ENCODE data around the gene EED.

The EED gene

GRCh38 chr11:86244522-86245368 is at the start of gene EED:
Gene EED (plus strand): TSS chr11:86244753. CDS start chr11:86245230, 477 bp downstream.
- peaks cover 24% of the 10 kb centered on the region for H3K4me1 Mint-ChIP-seq
- H3K27ac Mint-ChIP-seq (ENCODE audit: low read depth): no peak within 1 kb of the TSS
- ATAC-seq (replicated peaks; ENCODE audit: extremely low read depth, poor library complexity, severe bottlenecking): peak; percentile 75
- H3K27me3 Mint-ChIP-seq: no peaks in the 10 kb centered on the region
- DNase-seq (ENCODE audit: low spot score in 2 of 2): peak; percentile 83 to 86
- H3K9me3 Mint-ChIP-seq: no peaks in the 10 kb centered on the region
- no peak within 1 kb of the TSS for H3K4me3 Mint-ChIP-seq
- no peaks in the 10 kb centered on the region for H3K36me3 Mint-ChIP-seq (ENCODE audit: insufficient read depth)

GRCh38 chr11:86194998-86195397 is 49.6 kb upstream of the EED start:
- H3K27me3 Mint-ChIP-seq: no peaks in the 10 kb centered on the region
- no peak overlapping the region for H3K4me3 Mint-ChIP-seq
- DNase-seq (ENCODE audit: low spot score in 2 of 2) (no peak), ATAC-seq (replicated peaks; ENCODE audit: extremely low read depth, poor library complexity, severe bottlenecking) (no peak)
- no peak overlapping the region for H3K27ac Mint-ChIP-seq (ENCODE audit: low read depth)
- H3K9me3 Mint-ChIP-seq: no peaks in the 10 kb centered on the region
- H3K36me3 Mint-ChIP-seq (ENCODE audit: insufficient read depth): peaks cover 2% of the 10 kb centered on the region
- peaks cover 14% of the 10 kb centered on the region for H3K4me1 Mint-ChIP-seq

GRCh38 chr11:86196085-86196696 is 48.4 kb upstream of the EED start:
- Mint-ChIP-seq H3K4me1 (peaks cover 14% of the 10 kb centered on the region), H3K27ac (ENCODE audit: low read depth) (no peak overlapping the region), H3K36me3 (ENCODE audit: insufficient read depth) (no peaks in the 10 kb centered on the region), H3K9me3 (no peaks in the 10 kb centered on the region), H3K27me3 (no peaks in the 10 kb centered on the region), H3K4me3 (no peak overlapping the region)
- DNase-seq (ENCODE audit: low spot score in 2 of 2): no peak
- ATAC-seq (replicated peaks; ENCODE audit: extremely low read depth, poor library complexity, severe bottlenecking): no peak

GRCh38 chr11:86196913-86197312 is 47.6 kb upstream of the EED start:
- no peak overlapping the region for H3K27ac Mint-ChIP-seq (ENCODE audit: low read depth)

GRCh38 chr11:86197448-86197847 is 47.1 kb upstream of the EED start:
- DNase-seq (ENCODE audit: low spot score in 2 of 2): no peak
- H3K9me3 Mint-ChIP-seq: no peaks in the 10 kb centered on the region
- H3K36me3 Mint-ChIP-seq (ENCODE audit: insufficient read depth): no peaks in the 10 kb centered on the region
- no peaks in the 10 kb centered on the region for H3K27me3 Mint-ChIP-seq
- no peak for ATAC-seq (replicated peaks; ENCODE audit: extremely low read depth, poor library complexity, severe bottlenecking)
- H3K4me3 Mint-ChIP-seq: no peak overlapping the region
- H3K27ac Mint-ChIP-seq (ENCODE audit: low read depth): no peak overlapping the region
- peaks cover 13% of the 10 kb centered on the region for H3K4me1 Mint-ChIP-seq

More at GRCh38 chr11:86196913-86197312, 47.6 kb upstream of the EED start:
- Mint-ChIP-seq H3K36me3 (ENCODE audit: insufficient read depth) (no peaks in the 10 kb centered on the region), H3K4me1 (peaks cover 14% of the 10 kb centered on the region), H3K4me3 (no peak overlapping the region), H3K27me3 (no peaks in the 10 kb centered on the region), H3K9me3 (no peaks in the 10 kb centered on the region)
- DNase-seq (ENCODE audit: low spot score in 2 of 2): no peak
- ATAC-seq (replicated peaks; ENCODE audit: extremely low read depth, poor library complexity, severe bottlenecking): no peak

- Mint-ChIP-seq H3K27ac (ENCODE audit: low read depth) (no peak overlapping the region), H3K36me3 (ENCODE audit: insufficient read depth) (no peaks in the 10 kb centered on the region), H3K4me3 (no peak overlapping the region), H3K4me1 (peaks cover 6% of the 10 kb centered on the region), H3K27me3 (no peaks in the 10 kb centered on the region), H3K9me3 (no peaks in the 10 kb centered on the region)
- ATAC-seq (replicated peaks; ENCODE audit: extremely low read depth, poor library complexity, severe bottlenecking): no peak
- DNase-seq (ENCODE audit: low spot score in 2 of 2): no peak
Measured at GRCh38 chr11:86198139-86198538, 46.4 kb upstream of the EED start.

GRCh38 chr11:86199354-86199753 is 45.2 kb upstream of the EED start:
- Mint-ChIP-seq H3K27me3 (no peaks in the 10 kb centered on the region), H3K36me3 (ENCODE audit: insufficient read depth) (no peaks in the 10 kb centered on the region), H3K4me3 (no peak overlapping the region), H3K27ac (ENCODE audit: low read depth) (no peak overlapping the region), H3K4me1 (no peaks in the 10 kb centered on the region), H3K9me3 (no peaks in the 10 kb centered on the region)
- ATAC-seq (replicated peaks; ENCODE audit: extremely low read depth, poor library complexity, severe bottlenecking) (no peak), DNase-seq (ENCODE audit: low spot score in 2 of 2) (no peak)

- H3K4me3 Mint-ChIP-seq: no peak overlapping the region
- ATAC-seq (replicated peaks; ENCODE audit: extremely low read depth, poor library complexity, severe bottlenecking) (no peak), DNase-seq (ENCODE audit: low spot score in 2 of 2) (no peak)
- no peaks in the 10 kb centered on the region for H3K4me1 Mint-ChIP-seq
- H3K27me3 Mint-ChIP-seq: no peaks in the 10 kb centered on the region
- H3K27ac Mint-ChIP-seq (ENCODE audit: low read depth): no peak overlapping the region
- no peaks in the 10 kb centered on the region for H3K9me3 Mint-ChIP-seq
- no peaks in the 10 kb centered on the region for H3K36me3 Mint-ChIP-seq (ENCODE audit: insufficient read depth)
Measured at GRCh38 chr11:86201371-86201884, 43.1 kb upstream of the EED start.

GRCh38 chr11:86202013-86202336 is 42.6 kb upstream of the EED start:
- H3K4me3 Mint-ChIP-seq: no peak overlapping the region
- no peak for DNase-seq (ENCODE audit: low spot score in 2 of 2)
- peak; percentile 67 for ATAC-seq (replicated peaks; ENCODE audit: extremely low read depth, poor library complexity, severe bottlenecking)

GRCh38 chr11:86204356-86204755 is 40.2 kb upstream of the EED start:
- no peak for ATAC-seq (replicated peaks; ENCODE audit: extremely low read depth, poor library complexity, severe bottlenecking)
- no peaks in the 10 kb centered on the region for H3K9me3 Mint-ChIP-seq
- no peak overlapping the region for H3K27ac Mint-ChIP-seq (ENCODE audit: low read depth)
- no peaks in the 10 kb centered on the region for H3K36me3 Mint-ChIP-seq (ENCODE audit: insufficient read depth)
- no peak overlapping the region for H3K4me3 Mint-ChIP-seq
- no peaks in the 10 kb centered on the region for H3K27me3 Mint-ChIP-seq
- no peaks in the 10 kb centered on the region for H3K4me1 Mint-ChIP-seq
- DNase-seq (ENCODE audit: low spot score in 2 of 2): no peak

More at GRCh38 chr11:86202013-86202336, 42.6 kb upstream of the EED start:
- no peak overlapping the region for H3K27ac Mint-ChIP-seq (ENCODE audit: low read depth)
- H3K36me3 Mint-ChIP-seq (ENCODE audit: insufficient read depth): no peaks in the 10 kb centered on the region
- H3K4me1 Mint-ChIP-seq: no peaks in the 10 kb centered on the region
- no peaks in the 10 kb centered on the region for H3K27me3 Mint-ChIP-seq
- H3K9me3 Mint-ChIP-seq: no peaks in the 10 kb centered on the region

GRCh38 chr11:86205421-86206336 is 38.9 kb upstream of the EED start:
- no peaks in the 10 kb centered on the region for H3K4me1 Mint-ChIP-seq
- no peak for DNase-seq (ENCODE audit: low spot score in 2 of 2)
- H3K36me3 Mint-ChIP-seq (ENCODE audit: insufficient read depth): no peaks in the 10 kb centered on the region
- H3K4me3 Mint-ChIP-seq: no peak overlapping the region
- H3K27ac Mint-ChIP-seq (ENCODE audit: low read depth): no peak overlapping the region
- no peaks in the 10 kb centered on the region for H3K27me3 Mint-ChIP-seq
- no peaks in the 10 kb centered on the region for H3K9me3 Mint-ChIP-seq
- no peak for ATAC-seq (replicated peaks; ENCODE audit: extremely low read depth, poor library complexity, severe bottlenecking)

GRCh38 chr11:86206337-86206695 is 38.2 kb upstream of the EED start:
- H3K4me1 Mint-ChIP-seq: no peaks in the 10 kb centered on the region
- H3K27ac Mint-ChIP-seq (ENCODE audit: low read depth): no peak overlapping the region
- ATAC-seq (replicated peaks; ENCODE audit: extremely low read depth, poor library complexity, severe bottlenecking): no peak

More at GRCh38 chr11:86206337-86206695, 38.2 kb upstream of the EED start:
- Mint-ChIP-seq H3K27me3 (no peaks in the 10 kb centered on the region), H3K4me3 (no peak overlapping the region), H3K9me3 (no peaks in the 10 kb centered on the region), H3K36me3 (ENCODE audit: insufficient read depth) (no peaks in the 10 kb centered on the region)
- DNase-seq (ENCODE audit: low spot score in 2 of 2): no peak

All from central memory CD8-positive, alpha-beta T cell (primary cell).